ENCODE data around the gene DYSF.

DNA sequence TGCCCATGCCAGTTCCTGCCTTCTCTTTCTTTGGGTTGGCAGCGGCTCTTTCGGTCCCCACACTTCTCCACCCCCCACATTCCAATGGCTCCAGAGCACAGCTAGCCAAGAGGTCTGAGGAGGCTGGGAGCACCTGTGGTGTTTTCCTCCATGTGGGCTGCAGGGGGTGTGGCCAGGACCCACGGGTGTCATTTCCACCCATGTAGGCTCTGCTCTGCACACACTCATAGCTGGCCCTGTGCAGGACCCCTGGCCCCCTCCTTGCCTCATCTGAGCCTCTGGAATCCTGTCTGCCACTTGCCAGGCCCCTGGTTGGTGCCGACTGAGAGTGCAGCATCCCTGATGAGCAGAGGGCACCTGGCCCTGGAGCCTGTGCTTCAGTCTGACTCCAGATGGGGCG, 46.3 kb downstream of the DYSF start:
- TF ChIP-seq CTCF (tag by site-specific recombination; IDR thresholded peaks at IDR 0.05) (no peak), ZNF639 (tag by site-specific recombination; IDR thresholded peaks at IDR 0.05) (no peak), GLIS1 (tag by site-specific recombination; IDR thresholded peaks at IDR 0.05) (no peak)

All from HEK293 (cell line).